HG03342 (cell line): ENCODE results near the gene CPXM2.

Source experiments
- ATAC-seq: cut with Tn5 transposase; IDR thresholded peaks from one replicate; pipeline ENCODE4 v1.9.1; 2021; ENCODE audit warnings: mild to moderate bottlenecking, moderate library complexity; ENCODE audit not compliant: unreplicated experiment

CPXM2 gene

GRCh38 chr10:123878666-123879303 lies 12.8 kb downstream of the CPXM2 start:
- ATAC-seq, result no peak

DNA sequence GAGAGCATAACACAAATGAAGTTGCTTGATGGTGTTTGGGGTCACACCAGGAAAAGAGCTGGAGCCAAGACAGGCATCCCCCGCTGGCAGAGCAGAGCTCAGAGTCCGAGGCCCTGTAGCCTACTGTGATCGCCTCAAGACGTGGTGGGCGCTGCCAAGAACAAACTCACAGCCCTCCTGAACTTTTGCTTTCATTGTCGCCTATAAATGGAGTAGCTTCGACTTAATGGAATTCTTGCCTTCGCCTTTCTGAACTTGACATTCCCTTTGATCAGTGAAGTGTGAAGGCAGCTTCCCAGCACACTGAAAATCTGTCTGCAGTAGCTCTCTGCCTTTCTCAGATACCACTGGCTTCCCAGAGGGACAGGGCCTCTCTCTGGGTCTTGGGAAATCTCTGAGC lies 21.3 kb downstream of the CPXM2 start:
- ATAC-seq, result no peak

DNA sequence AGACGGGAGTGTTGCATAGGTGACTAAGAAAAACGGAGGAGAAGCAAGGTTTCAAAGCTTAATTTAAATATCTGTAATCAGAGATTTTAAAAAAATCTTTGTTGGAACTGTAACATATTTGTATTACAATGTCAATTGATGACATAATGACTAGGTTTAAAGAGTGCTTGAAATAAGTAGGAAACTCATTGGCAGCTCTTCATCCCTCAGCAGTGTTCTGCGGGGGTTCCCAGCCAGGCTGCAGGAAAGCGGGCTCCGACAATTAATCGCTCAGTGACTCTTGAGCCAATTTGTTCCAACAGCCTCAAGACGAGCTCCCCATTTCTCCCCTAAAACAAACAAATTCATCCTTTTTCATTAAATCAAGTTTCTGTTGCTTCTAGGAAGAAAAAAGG lies 22.6 kb downstream of the CPXM2 start:
- ATAC-seq, result no peak

GRCh38 chr10:123868038-123869019 lies 23.3 kb downstream of the CPXM2 start:
- ATAC-seq, result no peak

DNA sequence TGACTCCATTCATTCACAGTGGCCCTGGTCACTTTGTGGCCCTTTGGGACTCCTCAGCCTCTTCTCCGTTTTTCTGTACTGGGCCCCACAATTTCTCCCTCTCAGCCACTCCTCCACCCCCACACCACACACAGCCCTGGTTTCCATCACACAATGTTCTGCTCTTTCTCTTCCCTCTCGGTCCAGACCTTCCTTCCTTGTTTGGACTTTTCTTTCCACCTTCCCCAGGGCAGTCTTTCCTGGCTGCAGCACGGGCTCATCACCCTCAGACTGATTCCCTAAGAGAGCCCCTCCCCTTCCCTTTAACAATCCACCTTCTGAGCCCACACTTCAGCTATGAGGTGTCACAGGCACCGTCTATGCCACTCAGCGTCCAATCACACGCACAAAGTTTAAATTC lies 25.7 kb downstream of the CPXM2 start:
- no peak for ATAC-seq

GRCh38 chr10:123865350-123865749 lies 26.3 kb downstream of the CPXM2 start:
- ATAC-seq, result no peak

DNA sequence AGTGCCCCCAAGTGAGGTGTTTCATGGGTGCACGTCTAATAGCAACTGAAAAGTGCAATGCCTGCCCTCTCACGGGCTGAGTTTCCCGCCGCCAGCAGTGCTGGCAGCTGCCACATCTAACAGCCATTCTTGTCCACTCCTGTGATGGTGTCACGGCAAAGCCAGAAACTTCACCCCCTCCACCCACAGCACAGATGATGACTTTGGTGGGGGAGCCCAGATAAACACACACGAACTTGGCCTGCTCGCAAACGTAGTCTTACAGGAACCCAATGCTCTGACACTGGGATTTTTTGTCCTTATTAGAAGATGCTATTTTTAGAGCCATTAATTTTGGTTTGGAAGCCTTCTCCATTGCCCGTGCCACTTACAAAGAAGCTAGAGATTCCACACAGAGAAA lies 26.7 kb downstream of the CPXM2 start:
- no peak for ATAC-seq

- no peak for ATAC-seq
Observed at GRCh38 chr10:123863721-123864482, 27.7 kb downstream of the CPXM2 start.

DNA sequence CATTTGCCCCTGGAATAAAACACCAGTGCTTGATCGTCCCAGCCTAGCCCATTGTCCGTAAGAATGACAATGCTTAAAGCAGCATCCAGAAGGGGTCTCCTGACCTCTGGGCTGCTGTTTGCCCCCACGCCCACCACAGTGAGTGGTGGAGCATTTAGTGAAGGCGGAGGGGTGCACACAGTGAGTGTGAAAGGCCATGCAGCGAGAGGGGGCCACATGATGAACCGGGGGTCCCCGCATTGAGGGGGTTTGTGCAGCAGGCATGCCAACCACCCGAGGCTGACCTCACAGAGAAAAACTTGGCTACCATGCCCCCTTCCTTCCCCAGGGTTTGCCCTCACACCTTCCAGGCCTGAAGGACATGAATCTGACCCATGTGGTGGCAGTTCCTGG lies 28.4 kb downstream of the CPXM2 start:
- no peak for ATAC-seq

GRCh38 chr10:123862421-123863182 lies 29.0 kb downstream of the CPXM2 start:
- ATAC-seq, result no peak

DNA sequence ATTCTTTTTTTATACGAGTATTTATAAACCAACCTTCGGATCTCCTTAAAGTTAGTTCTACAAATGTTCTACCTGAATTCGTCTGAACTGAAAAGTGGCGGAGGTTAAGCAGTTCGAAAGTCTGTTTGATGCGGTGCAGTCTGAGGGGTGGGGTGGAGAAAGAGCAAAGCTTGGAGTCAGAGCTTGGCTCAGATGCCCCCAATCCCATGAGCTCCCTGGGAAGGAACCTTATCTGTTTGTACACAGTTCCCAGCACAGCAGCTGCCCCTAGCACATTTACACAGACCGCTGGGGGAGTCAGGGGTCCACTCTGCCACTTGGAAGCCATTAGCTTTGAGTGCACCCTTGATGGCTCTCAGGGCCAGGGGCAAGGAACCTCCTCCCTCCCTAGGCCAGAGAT lies 30.8 kb downstream of the CPXM2 start:
- ATAC-seq, result no peak

- ATAC-seq, result no peak
Observed at GRCh38 chr10:123860209-123860608, 31.4 kb downstream of the CPXM2 start.

DNA sequence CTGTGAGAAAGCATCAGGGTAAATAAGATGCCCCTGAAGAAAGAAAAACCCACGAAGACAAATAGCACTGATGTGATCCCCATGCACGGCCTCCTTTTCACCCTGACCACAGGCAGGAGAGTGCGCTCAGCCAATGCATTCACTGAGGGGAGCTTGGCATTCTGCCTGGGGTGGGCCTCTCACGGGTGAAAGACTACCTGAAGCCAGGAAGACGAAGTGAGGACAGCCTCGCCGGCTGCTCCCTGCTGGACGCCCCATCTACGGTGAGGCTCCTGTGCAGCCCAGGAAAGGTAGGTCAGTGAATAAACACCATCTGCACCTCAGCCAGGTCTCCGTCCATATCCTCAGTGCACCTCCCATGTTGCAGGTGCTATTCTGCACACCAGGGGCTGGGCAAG lies 32.0 kb downstream of the CPXM2 start:
- no peak for ATAC-seq

GRCh38 chr10:123858907-123859652 lies 32.5 kb downstream of the CPXM2 start:
- no peak for ATAC-seq

DNA sequence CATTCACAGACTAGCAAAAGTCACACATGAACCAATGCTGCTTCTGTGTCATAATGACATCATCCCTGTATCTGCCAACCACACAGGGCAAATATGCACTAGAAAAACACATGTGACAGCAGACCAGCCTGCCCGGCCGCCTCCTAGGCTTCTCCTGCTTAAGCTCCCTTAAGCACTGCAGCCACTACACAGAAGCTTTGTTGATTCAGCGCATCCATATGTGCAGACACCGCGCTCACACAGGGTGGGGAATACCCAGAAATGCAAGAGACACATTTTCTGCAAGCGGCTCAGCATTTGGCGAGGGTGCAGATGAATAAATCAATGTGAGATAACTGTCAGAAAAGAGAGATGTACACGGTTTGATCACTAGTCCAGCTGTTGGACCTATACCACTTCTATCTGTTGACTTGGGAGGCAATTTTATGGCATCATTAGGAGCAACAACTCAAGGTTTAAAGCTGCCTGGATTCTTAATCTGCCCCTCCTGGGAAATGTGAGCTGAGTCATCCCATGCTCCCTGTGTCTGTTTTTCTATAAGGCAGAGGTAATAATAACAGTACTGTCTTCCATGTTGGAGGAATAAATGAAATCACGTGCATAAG lies 33.4 kb downstream of the CPXM2 start:
- ATAC-seq, result no peak

- ATAC-seq, result no peak
Observed at GRCh38 chr10:123857616-123858015, 34.0 kb downstream of the CPXM2 start.

- no peak for ATAC-seq
Observed at GRCh38 chr10:123855008-123855684, 36.5 kb downstream of the CPXM2 start.

- ATAC-seq, result no peak
Observed at GRCh38 chr10:123854498-123854897, 37.1 kb downstream of the CPXM2 start.

- no peak for ATAC-seq
Observed at GRCh38 chr10:123854003-123854402, 37.6 kb downstream of the CPXM2 start.
